Head of caudate nucleus (tissue), 42 donors: ENCODE data around the gene PDLIM7.

Experiments used
- DNase-seq, 42 donors: peaks; one replicate each; pipeline versions ENCODE4 v3.0.0 to v3.0.0-alpha.2; 2020 to 2021; ENCODE audit warnings: mixed read lengths in 7 of 42
- intact Hi-C: fragments of 100-400 bp; cut with DNase I; formaldehyde crosslinking; loops from one replicate; pipeline ENCODE4 v1.15.0; 2022

Gene PDLIM7

GRCh38 chr5:177482359-177482795, 15.0 kb downstream of the PDLIM7 start:
- intact Hi-C loops: no loop called here
- DNase-seq: no peak

- intact Hi-C loops: no loop called here
- no peak for DNase-seq
Measured at GRCh38 chr5:177479774-177480173, 17.6 kb downstream of the PDLIM7 start.

- intact Hi-C loops: no loop called here
Measured at GRCh38 chr5:177478711-177479646, 18.4 kb downstream of the PDLIM7 start.

GRCh38 chr5:177477701-177478477, 19.5 kb downstream of the PDLIM7 start:
- no peak for DNase-seq
- intact Hi-C loops: no loop called here

More at GRCh38 chr5:177478711-177479646, 18.4 kb downstream of the PDLIM7 start:
- peak in 14 of 42 donors; percentile 30 to 68 (median 47) for DNase-seq

GRCh38 chr5:177476531-177477233, 20.7 kb downstream of the PDLIM7 start:
- intact Hi-C loops: no loop called here
- DNase-seq: no peak

GRCh38 chr5:177475563-177476427, 21.6 kb downstream of the PDLIM7 start:
- peak in 10 of 42 donors; percentile 43 to 78 (median 58) for DNase-seq
- intact Hi-C loops: no loop called here

GRCh38 chr5:177474846-177475562, 22.4 kb downstream of the PDLIM7 start:
- intact Hi-C loops: no loop called here
- no peak for DNase-seq

- intact Hi-C loops: no loop called here
- DNase-seq: no peak
Measured at GRCh38 chr5:177474002-177474476, 23.4 kb downstream of the PDLIM7 start.

- peak in 13 of 42 donors; percentile 31 to 66 (median 58) for DNase-seq
- intact Hi-C loops: no loop called here
Measured at GRCh38 chr5:177473443-177474001, 23.9 kb downstream of the PDLIM7 start, which contains the start of gene DBN1. Gene DBN1, minus strand, starts transcription at chr5:177473634. Its CDS starts 113 bp downstream, at chr5:177473521.

- intact Hi-C loops: no loop called here
- peak in 3 of 42 donors; percentile 29 to 52 (median 37) for DNase-seq
Measured at GRCh38 chr5:177472460-177473442, 24.7 kb downstream of the PDLIM7 start.

GRCh38 chr5:177471610-177472356, 25.6 kb downstream of the PDLIM7 start:
- intact Hi-C loops: no loop called here
- no peak for DNase-seq

- intact Hi-C loops: no loop called here
- peak in 7 of 42 donors; percentile 26 to 71 (median 51) for DNase-seq
Measured at GRCh38 chr5:177470759-177471536, 26.5 kb downstream of the PDLIM7 start.

GRCh38 chr5:177469750-177470525, 27.5 kb downstream of the PDLIM7 start:
- intact Hi-C loops: no loop called here
- DNase-seq: no peak
